Stomach (tissue), 4 donors: ENCODE measurements around the gene CCNB2.

Source experiments
- CTCF ChIP-seq, 7 experiments: fragments of 450-650 bp in 4 of 7; fragments of 200-600 bp in 3 of 7; sonication (generic) in 3 of 7; IDR thresholded peaks; one replicate each; pipeline ENCODE4 v1.5.1; 2016 to 2019; ENCODE audit warnings: antibody characterized with exemption in 7 of 7, control low read depth in 2 of 7, mild to moderate bottlenecking in 1 of 7
- EP300 ChIP-seq: sonication (generic); formaldehyde crosslinking; IDR thresholded peaks from one replicate; pipeline ENCODE4 v1.6.1; 2017; ENCODE audit warnings: antibody characterized with exemption
- POLR2A ChIP-seq, 4 donors: fragments of 450-650 bp; IDR thresholded peaks; one replicate each; pipeline ENCODE4 v1.6.1; 2016; ENCODE audit warnings: antibody characterized with exemption in 4 of 4, control low read depth in 2 of 4, mild to moderate bottlenecking in 1 of 4, moderate library complexity in 1 of 4
- POLR2AphosphoS5 ChIP-seq, 3 donors: sonication (generic); formaldehyde crosslinking; IDR thresholded peaks; one replicate each; pipeline ENCODE4 v1.6.1; 2016; ENCODE audit warnings: antibody characterized with exemption in 3 of 3

GRCh38 chr15:59060348-59060747 is 44.6 kb upstream of the CCNB2 start:
- TF ChIP-seq CTCF (IDR thresholded peaks at IDR 0.05) (no peak), POLR2AphosphoS5 (IDR thresholded peaks at IDR 0.05) (no peak), EP300 (no peak), POLR2A (IDR thresholded peaks at IDR 0.05) (no peak)
